Esophagus (tissue), 2 donors: Measurements from ENCODE around the gene HS6ST1. TPM values are rescaled to one million over a fixed set of nuclear protein-coding genes. Genes with fewer than 3 reads are reported as not detected.

ENCODE experiments used
- H3K27ac ChIP-seq, 2 donors: one replicate each; pipeline ENCODE4 v1.5.1; 2013; ENCODE audit warnings: low read depth in 2 of 2, mild to moderate bottlenecking in 2 of 2, inconsistent platforms in 1 of 2, low read length in 1 of 2, moderate library complexity in 1 of 2
- H3K27me3 ChIP-seq, 2 donors: one replicate each; pipeline ENCODE4 v1.6.1; 2013; ENCODE audit warnings: low read length in 2 of 2, control low read depth in 1 of 2, mild to moderate bottlenecking in 1 of 2; ENCODE audit not compliant: insufficient read depth in 2 of 2, control insufficient read depth in 1 of 2
- H3K36me3 ChIP-seq, 2 donors: one replicate each; pipeline ENCODE4 v1.6.1; 2013; ENCODE audit warnings: low read length in 1 of 2; ENCODE audit not compliant: control insufficient read depth in 2 of 2, insufficient read depth in 2 of 2
- H3K4me1 ChIP-seq, 2 donors: one replicate each; pipeline ENCODE4 v1.6.1; 2013; ENCODE audit warnings: low read length in 1 of 2; ENCODE audit not compliant: control insufficient read depth in 2 of 2, insufficient read depth in 2 of 2
- H3K4me3 ChIP-seq, 2 donors: one replicate each; pipeline ENCODE4 v1.5.1; 2013; ENCODE audit warnings: low read length in 2 of 2, mild to moderate bottlenecking in 2 of 2, low read depth in 1 of 2, moderate library complexity in 1 of 2
- H3K9me3 ChIP-seq, 2 donors: one replicate each; pipeline ENCODE4 v1.6.1; 2013; ENCODE audit warnings: mild to moderate bottlenecking in 2 of 2, low read depth in 1 of 2, low read length in 1 of 2, moderate library complexity in 1 of 2; ENCODE audit not compliant: control insufficient read depth in 2 of 2, insufficient read depth in 1 of 2
- WGBS, 2 donors: extraction: QIAGEN DNeasy Blood & Tissue Kit; methylation state at CpG; one replicate each; pipeline ENCODE4 v1.1.7; 2013; 5-methylcytosine and 5-hydroxymethylcytosine counted together
- polyA plus RNA-seq, 2 donors: library from polyadenylated mRNA; stranded (reverse); fragments of 200-250 nt; gene quantifications; one replicate each; pipeline ENCODE4 v1.2.3, GENCODE V29; 2013
- donor health status: healthy with polysubstance abuse.
- donor health status: Bipolar disorder and iron deficiency.

Gene HS6ST1
- polyA plus RNA-seq, 2 donors, result 23.1 to 29.9 TPM

GRCh38 chr2:128311216-128311754, 7.4 kb downstream of the HS6ST1 start:
- peaks cover 31 to 70% of the 10 kb centered on the region in 2 donors for H3K4me1 ChIP-seq
- H3K4me3 ChIP-seq, result no peak overlapping the region
- H3K9me3 ChIP-seq, result no peaks in the 10 kb centered on the region
- H3K27me3 ChIP-seq, result no peaks in the 10 kb centered on the region
- peaks cover 0 to 17% of the 10 kb centered on the region in 2 donors for H3K36me3 ChIP-seq
- H3K27ac ChIP-seq, result no peak overlapping the region
- WGBS, 2 donors, result 86 to 88% methylated on average over 7 of the region's 7 CpGs

- 61 to 65% methylated on average over 4 of the region's 4 CpGs for WGBS, 2 donors
- peaks cover 0 to 14% of the 10 kb centered on the region in 2 donors for H3K36me3 ChIP-seq
- H3K4me3 ChIP-seq, result no peak overlapping the region
- no peak overlapping the region for H3K27ac ChIP-seq
- H3K27me3 ChIP-seq, result no peaks in the 10 kb centered on the region
- H3K4me1 ChIP-seq, result peaks cover 26 to 70% of the 10 kb centered on the region in 2 donors
- H3K9me3 ChIP-seq, result no peaks in the 10 kb centered on the region
Measured at GRCh38 chr2:128310761-128311160, 7.9 kb downstream of the HS6ST1 start.

GRCh38 chr2:128310094-128310716, 8.5 kb downstream of the HS6ST1 start:
- H3K27me3 ChIP-seq, result no peaks in the 10 kb centered on the region
- H3K36me3 ChIP-seq, result peaks cover 0 to 9% of the 10 kb centered on the region in 2 donors
- no peak overlapping the region for H3K4me3 ChIP-seq
- H3K4me1 ChIP-seq, result peaks cover 21 to 69% of the 10 kb centered on the region in 2 donors
- H3K9me3 ChIP-seq, result no peaks in the 10 kb centered on the region
- H3K27ac ChIP-seq, result no peak overlapping the region
- WGBS, 2 donors, result 89 to 94% methylated on average over 12 of the region's 12 CpGs

- WGBS, 2 donors, result 50 to 54% methylated on average over 19 of the region's 19 CpGs
- no peaks in the 10 kb centered on the region for H3K27me3 ChIP-seq
- peaks cover 18 to 68% of the 10 kb centered on the region in 2 donors for H3K4me1 ChIP-seq
- H3K4me3 ChIP-seq, result no peak overlapping the region
- peak overlapping the region in 1 of 2 donors; percentile 44 for H3K27ac ChIP-seq
- peaks cover 0 to 2% of the 10 kb centered on the region in 2 donors for H3K36me3 ChIP-seq
- no peaks in the 10 kb centered on the region for H3K9me3 ChIP-seq
Measured at GRCh38 chr2:128309280-128310093, 9.2 kb downstream of the HS6ST1 start.

GRCh38 chr2:128308889-128309279, 9.8 kb downstream of the HS6ST1 start:
- Histone ChIP-seq H3K27me3 (no peaks in the 10 kb centered on the region), H3K4me1 (peaks cover 23 to 69% of the 10 kb centered on the region in 2 donors), H3K9me3 (no peaks in the 10 kb centered on the region), H3K4me3 (no peak overlapping the region), H3K36me3 (no peaks in the 10 kb centered on the region), H3K27ac (peak overlapping the region in 1 of 2 donors; percentile 34)
- 44 to 55% methylated on average over 2 of the region's 2 CpGs for WGBS, 2 donors

GRCh38 chr2:128308284-128308731, 10.4 kb downstream of the HS6ST1 start:
- Histone ChIP-seq H3K36me3 (no peaks in the 10 kb centered on the region), H3K9me3 (no peaks in the 10 kb centered on the region), H3K4me1 (peaks cover 23 to 73% of the 10 kb centered on the region in 2 donors), H3K4me3 (no peak overlapping the region), H3K27ac (peak overlapping the region in 1 of 2 donors; percentile 14), H3K27me3 (no peaks in the 10 kb centered on the region)
- 41 to 50% methylated on average over 5 of the region's 5 CpGs for WGBS, 2 donors

GRCh38 chr2:128307595-128307994, 11.1 kb downstream of the HS6ST1 start:
- H3K36me3 ChIP-seq, result no peaks in the 10 kb centered on the region
- H3K27ac ChIP-seq, result peak overlapping the region; percentile 7 to 95
- H3K4me1 ChIP-seq, result peaks cover 26 to 80% of the 10 kb centered on the region in 2 donors
- H3K4me3 ChIP-seq, result no peak overlapping the region
- H3K9me3 ChIP-seq, result no peaks in the 10 kb centered on the region
- 73 to 85% methylated on average over 12 of the region's 12 CpGs for WGBS, 2 donors
- no peaks in the 10 kb centered on the region for H3K27me3 ChIP-seq

- no peak overlapping the region for H3K4me3 ChIP-seq
- peak overlapping the region; percentile 95 for H3K27ac ChIP-seq
- no peaks in the 10 kb centered on the region for H3K27me3 ChIP-seq
Measured at GRCh38 chr2:128306931-128307460, 11.7 kb downstream of the HS6ST1 start.

GRCh38 chr2:128306081-128306930, 12.4 kb downstream of the HS6ST1 start:
- H3K9me3 ChIP-seq, result no peaks in the 10 kb centered on the region
- H3K27ac ChIP-seq, result peak overlapping the region; percentile 95
- no peaks in the 10 kb centered on the region for H3K27me3 ChIP-seq

More at GRCh38 chr2:128306931-128307460, 11.7 kb downstream of the HS6ST1 start:
- Histone ChIP-seq H3K36me3 (peaks cover 0 to 2% of the 10 kb centered on the region in 2 donors), H3K9me3 (no peaks in the 10 kb centered on the region), H3K4me1 (peaks cover 28 to 82% of the 10 kb centered on the region in 2 donors)
- WGBS, 2 donors, result 49 to 61% methylated on average over 11 of the region's 11 CpGs

More at GRCh38 chr2:128306081-128306930, 12.4 kb downstream of the HS6ST1 start:
- 34 to 45% methylated on average over 24 of the region's 24 CpGs for WGBS, 2 donors
- Histone ChIP-seq H3K4me1 (peaks cover 30 to 80% of the 10 kb centered on the region in 2 donors), H3K36me3 (peaks cover 0 to 5% of the 10 kb centered on the region in 2 donors), H3K4me3 (peak overlapping the region in 1 of 2 donors; percentile 2)
